Stomach (tissue), 9 donors: ENCODE data around the gene TAS2R42. TPM values are rescaled to one million over a fixed set of nuclear protein-coding genes. Genes with fewer than 3 reads are reported as not detected.

ENCODE experiments used
- DNase-seq, 2 donors: peaks; one replicate each; pipeline versions ENCODE4 v3.0.0 to v3.0.0-alpha.2; 2013 to 2019
- H3K27ac ChIP-seq, 5 donors: fragments of 200-600 bp in 4 of 5; sonication (generic) in 4 of 5; one replicate each; pipeline ENCODE4 v1.5.1; 2013 to 2019; ENCODE audit warnings: mild to moderate bottlenecking in 1 of 5, moderate library complexity in 1 of 5
- H3K27me3 ChIP-seq, 3 donors: fragments of 200-600 bp; sonication (generic); one replicate each; pipeline ENCODE4 v1.5.1; 2017 to 2019; ENCODE audit warnings: mixed run types in 1 of 3
- H3K36me3 ChIP-seq, 4 donors: fragments of 200-600 bp; sonication (generic); 1 replicate in 3 of 4; 2 replicates in 1 of 4; pipeline ENCODE4 v1.5.1; 2016 to 2019
- H3K4me1 ChIP-seq, 4 donors: fragments of 200-600 bp; sonication (generic); one replicate each; pipeline ENCODE4 v1.5.1; 2016 to 2019
- H3K4me3 ChIP-seq, 4 donors: fragments of 200-600 bp; sonication (generic) in 3 of 4; one replicate each; pipeline ENCODE4 v1.5.1; 2016 to 2019; ENCODE audit warnings: mild to moderate bottlenecking in 1 of 4
- H3K9me3 ChIP-seq, 4 donors: fragments of 200-600 bp; sonication (generic); one replicate each; pipeline ENCODE4 v1.5.1; 2016 to 2019
- CTCF ChIP-seq, 7 experiments: fragments of 450-650 bp in 4 of 7; fragments of 200-600 bp in 3 of 7; sonication (generic) in 3 of 7; IDR thresholded peaks; one replicate each; pipeline ENCODE4 v1.5.1; 2016 to 2019; ENCODE audit warnings: antibody characterized with exemption in 7 of 7, control low read depth in 2 of 7, mild to moderate bottlenecking in 1 of 7
- EP300 ChIP-seq: sonication (generic); formaldehyde crosslinking; IDR thresholded peaks from one replicate; pipeline ENCODE4 v1.6.1; 2017; ENCODE audit warnings: antibody characterized with exemption
- POLR2A ChIP-seq, 4 donors: fragments of 450-650 bp; IDR thresholded peaks; one replicate each; pipeline ENCODE4 v1.6.1; 2016; ENCODE audit warnings: antibody characterized with exemption in 4 of 4, control low read depth in 2 of 4, mild to moderate bottlenecking in 1 of 4, moderate library complexity in 1 of 4
- POLR2AphosphoS5 ChIP-seq, 3 donors: sonication (generic); formaldehyde crosslinking; IDR thresholded peaks; one replicate each; pipeline ENCODE4 v1.6.1; 2016; ENCODE audit warnings: antibody characterized with exemption in 3 of 3
- WGBS, 5 donors: extraction: QIAGEN DNeasy Blood & Tissue Kit in 3 of 5; methylation state at CpG; one replicate each; pipeline versions ENCODE4 v1.1.5 to v1.1.7; 2013 to 2018; 5-methylcytosine and 5-hydroxymethylcytosine counted together
- intact Hi-C: fragments of 100-400 bp; cut with DNase I; formaldehyde crosslinking; loops from one replicate; pipeline ENCODE4 v1.15.1; 2023; ENCODE audit warnings: low total_unique reads
- polyA plus RNA-seq, 3 donors: library from polyadenylated mRNA; stranded (reverse); fragments of 200-250 nt; gene quantifications; one replicate each; pipeline ENCODE4 v1.2.3, GENCODE V29; 2013
- total RNA-seq, 5 donors: library from RNA; depleted of rRNA; stranded (reverse); fragments of >200 nt; gene quantifications; one replicate each; pipeline versions ENCODE4 v1.1.0 to v1.2.3, GENCODE V29; 2014 to 2016
- donor health status: healthy with polysubstance abuse.
- donor health status: Bipolar disorder and iron deficiency.
- donor health status: healthy.

The TAS2R42 gene
- total and polyA plus RNA-seq, 8 donors, result not detected

- intact Hi-C loops, result no loop called here
- WGBS, 5 donors, result 18 to 53% (median 30%) methylated on average over 1 of the region's 1 CpG
- H3K27me3 ChIP-seq, result no peaks in the 10 kb centered on the region
- H3K36me3 ChIP-seq, result no peaks in the 10 kb centered on the region
- no peak overlapping the region for H3K4me3 ChIP-seq
- no peak for TF ChIP-seq POLR2A (IDR thresholded peaks at IDR 0.05)
- TF ChIP-seq CTCF (IDR thresholded peaks at IDR 0.05), result no peak
- no peak for TF ChIP-seq POLR2AphosphoS5 (IDR thresholded peaks at IDR 0.05)
- TF ChIP-seq EP300, result no peak
- DNase-seq, result no peak
- no peaks in the 10 kb centered on the region for H3K9me3 ChIP-seq
- no peak overlapping the region for H3K27ac ChIP-seq
- no peaks in the 10 kb centered on the region for H3K4me1 ChIP-seq
These were observed 35.9 kb downstream of the TAS2R42 start for GRCh38 chr12:11150832-11151231.

- H3K36me3 ChIP-seq, result peaks cover 0 to 11% (median 0%) of the 10 kb centered on the region in 4 donors
- DNase-seq, result no peak
- no peaks in the 10 kb centered on the region for H3K27me3 ChIP-seq
- TF ChIP-seq POLR2AphosphoS5 (IDR thresholded peaks at IDR 0.05) (no peak), CTCF (IDR thresholded peaks at IDR 0.05) (no peak), POLR2A (IDR thresholded peaks at IDR 0.05) (no peak), EP300 (no peak)
- peaks cover 7 to 17% (median 14%) of the 10 kb centered on the region in 4 donors for H3K9me3 ChIP-seq
- no peak overlapping the region for H3K4me3 ChIP-seq
- WGBS, 5 donors, result 91 to 100% (median 97%) methylated on average over 1 of the region's 1 CpG
- H3K27ac ChIP-seq, result no peak overlapping the region
- no peaks in the 10 kb centered on the region for H3K4me1 ChIP-seq
- intact Hi-C loops, result no loop called here
These were observed 39.3 kb downstream of the TAS2R42 start for GRCh38 chr12:11147420-11147819.

GRCh38 chr12:11144297-11144696 lies 42.4 kb downstream of the TAS2R42 start:
- no peaks in the 10 kb centered on the region for H3K4me1 ChIP-seq
- peaks cover 7 to 17% (median 14%) of the 10 kb centered on the region in 4 donors for H3K9me3 ChIP-seq
- TF ChIP-seq POLR2AphosphoS5 (IDR thresholded peaks at IDR 0.05) (no peak), POLR2A (IDR thresholded peaks at IDR 0.05) (no peak), CTCF (IDR thresholded peaks at IDR 0.05) (no peak), EP300 (no peak)
- no peak overlapping the region for H3K4me3 ChIP-seq
- intact Hi-C loops, result no loop called here
- no peaks in the 10 kb centered on the region for H3K27me3 ChIP-seq
- WGBS, 5 donors, result 77 to 98% (median 88%) methylated on average over 5 of the region's 5 CpGs
- DNase-seq, result no peak
- peaks cover 0 to 18% (median 0%) of the 10 kb centered on the region in 4 donors for H3K36me3 ChIP-seq
- H3K27ac ChIP-seq, result no peak overlapping the region

- no peaks in the 10 kb centered on the region for H3K27me3 ChIP-seq
- H3K27ac ChIP-seq, result no peak overlapping the region
- H3K9me3 ChIP-seq, result peaks cover 7 to 17% (median 14%) of the 10 kb centered on the region in 4 donors
- H3K36me3 ChIP-seq, result peaks cover 0 to 18% (median 0%) of the 10 kb centered on the region in 4 donors
- H3K4me3 ChIP-seq, result no peak overlapping the region
- WGBS, 5 donors, result 46 to 96% (median 77%) methylated on average over 2 of the region's 2 CpGs
- DNase-seq, result no peak
- intact Hi-C loops, result no loop called here
- TF ChIP-seq POLR2A (IDR thresholded peaks at IDR 0.05), result no peak
- no peak for TF ChIP-seq POLR2AphosphoS5 (IDR thresholded peaks at IDR 0.05)
- no peak for TF ChIP-seq CTCF (IDR thresholded peaks at IDR 0.05)
- TF ChIP-seq EP300, result no peak
- no peaks in the 10 kb centered on the region for H3K4me1 ChIP-seq
These were observed 43.4 kb downstream of the TAS2R42 start for GRCh38 chr12:11143352-11143751.
